Measurements from ENCODE around the gene WIPI1.

Gene WIPI1

GRCh38 chr17:68453991-68454665 lies 3.2 kb downstream of the WIPI1 start:
- no peak overlapping the region for H3K4me3 ChIP-seq (replicated peaks; ENCODE audit: low read depth, low read length)
- no peak for DNase-seq (ENCODE audit: low read depth)
- TF ChIP-seq CTCF (IDR thresholded peaks at IDR 0.05; ENCODE audit: low read length, missing control alignments): no peak

DNA sequence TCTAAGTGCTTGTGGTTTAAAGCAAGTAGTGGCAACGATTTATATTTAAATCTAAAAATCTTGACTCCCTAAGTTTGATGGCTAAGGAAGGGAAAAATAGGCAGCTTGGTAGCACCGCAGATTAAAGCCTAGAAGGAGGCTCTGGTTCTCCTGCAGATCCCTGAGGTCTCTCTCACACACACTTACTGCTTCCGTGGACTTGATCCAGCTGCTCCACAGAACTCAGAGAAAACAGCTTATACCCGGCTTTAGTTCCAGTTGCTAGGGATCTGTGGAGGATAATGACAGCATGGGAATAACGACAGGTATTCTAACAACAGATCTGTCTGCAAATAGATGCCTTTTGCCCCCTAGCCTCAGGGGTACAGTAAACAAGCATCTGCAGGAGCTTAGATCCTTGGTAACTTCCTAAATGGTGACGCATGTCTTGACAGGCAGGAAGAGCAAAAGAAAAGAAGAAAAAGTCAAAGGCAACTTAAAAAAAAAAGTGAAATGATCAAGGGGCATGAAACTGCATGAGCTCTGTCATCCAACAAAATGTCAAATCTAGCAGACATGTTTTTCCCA lies 4.5 kb downstream of the WIPI1 start:
- no peak for TF ChIP-seq CTCF (IDR thresholded peaks at IDR 0.05; ENCODE audit: low read length, missing control alignments)
- DNase-seq (ENCODE audit: low read depth): no peak
- no peak overlapping the region for H3K4me3 ChIP-seq (replicated peaks; ENCODE audit: low read depth, low read length)

GRCh38 chr17:68451670-68452354 lies 5.5 kb downstream of the WIPI1 start:
- TF ChIP-seq CTCF (IDR thresholded peaks at IDR 0.05; ENCODE audit: low read length, missing control alignments): no peak
- no peak overlapping the region for H3K4me3 ChIP-seq (replicated peaks; ENCODE audit: low read depth, low read length)
- no peak for DNase-seq (ENCODE audit: low read depth)

GRCh38 chr17:68450801-68451200 lies 6.5 kb downstream of the WIPI1 start:
- DNase-seq (ENCODE audit: low read depth): no peak
- H3K4me3 ChIP-seq (replicated peaks; ENCODE audit: low read depth, low read length): no peak overlapping the region
- TF ChIP-seq CTCF (IDR thresholded peaks at IDR 0.05; ENCODE audit: low read length, missing control alignments): no peak

GRCh38 chr17:68450391-68450790 lies 6.9 kb downstream of the WIPI1 start:
- no peak for DNase-seq (ENCODE audit: low read depth)
- no peak for TF ChIP-seq CTCF (IDR thresholded peaks at IDR 0.05; ENCODE audit: low read length, missing control alignments)
- no peak overlapping the region for H3K4me3 ChIP-seq (replicated peaks; ENCODE audit: low read depth, low read length)

GRCh38 chr17:68449021-68449739 lies 8.1 kb downstream of the WIPI1 start:
- no peak for DNase-seq (ENCODE audit: low read depth)
- no peak for TF ChIP-seq CTCF (IDR thresholded peaks at IDR 0.05; ENCODE audit: low read length, missing control alignments)
- no peak overlapping the region for H3K4me3 ChIP-seq (replicated peaks; ENCODE audit: low read depth, low read length)

Measured in fibroblast of pulmonary artery (primary cell).